DOHH2 (cell line): ENCODE results near the gene DHCR24.

Experiments
- H3F3A ChIP-seq: fragments of 200-600 bp; sonication (generic), shearing (Covaris generic); 2 replicates; pipeline ENCODE4 v1.6.0; 2016; ENCODE audit warnings: antibody characterized with exemption, mild to moderate bottlenecking; ENCODE audit not compliant: control insufficient read depth, insufficient read depth
- H3K27ac ChIP-seq: fragments of 200-600 bp; sonication (generic); 2 replicates; pipeline ENCODE4 v1.5.1; 2014; ENCODE audit warnings: low read depth, mild to moderate bottlenecking, low read length, moderate library complexity
- H3K27me3 ChIP-seq: fragments of 200-600 bp; sonication (generic); 2 replicates; pipeline ENCODE4 v1.6.1; 2014; ENCODE audit warnings: mild to moderate bottlenecking, low read length, mixed read lengths; ENCODE audit not compliant: control insufficient read depth
- H3K36me3 ChIP-seq: fragments of 200-600 bp; sonication (generic); 2 replicates; pipeline ENCODE4 v1.6.1; 2014; ENCODE audit warnings: mild to moderate bottlenecking, low read length, moderate library complexity, mixed read lengths; ENCODE audit not compliant: control insufficient read depth
- H3K4me1 ChIP-seq: fragments of 200-600 bp; sonication (generic); 2 replicates; pipeline ENCODE4 v1.6.1; 2014; ENCODE audit warnings: mild to moderate bottlenecking, low read length, mixed read lengths; ENCODE audit not compliant: control insufficient read depth
- H3K4me2 ChIP-seq: fragments of 200-600 bp; sonication (generic); 2 replicates; pipeline ENCODE4 v1.6.0; 2014; ENCODE audit warnings: mild to moderate bottlenecking, low read length, moderate library complexity
- H3K4me3 ChIP-seq: fragments of 200-600 bp; sonication (generic); 2 replicates; pipeline ENCODE4 v1.5.1; 2014; ENCODE audit warnings: mild to moderate bottlenecking, low read length, mixed read lengths
- H3K79me2 ChIP-seq: fragments of 200-600 bp; sonication (generic); 2 replicates; pipeline ENCODE4 v1.6.1; 2014; ENCODE audit warnings: mild to moderate bottlenecking, low read length, mixed read lengths; ENCODE audit not compliant: control insufficient read depth
- H3K9me2 ChIP-seq: fragments of 200-600 bp; sonication (generic); replicated peaks from 2 replicates; pipeline ENCODE4 v1.6.1; 2014; ENCODE audit warnings: mild to moderate bottlenecking, low read length, mixed read lengths; ENCODE audit not compliant: control insufficient read depth
- H3K9me3 ChIP-seq: fragments of 200-600 bp; sonication (generic); 2 replicates; pipeline ENCODE4 v1.6.1; 2014; ENCODE audit warnings: antibody characterized with exemption, low read length, mixed read lengths; ENCODE audit not compliant: control insufficient read depth, insufficient read depth
- H4K20me1 ChIP-seq: fragments of 200-600 bp; sonication (generic); 2 replicates; pipeline ENCODE4 v1.6.0; 2014; ENCODE audit warnings: low read depth, mild to moderate bottlenecking, antibody characterized with exemption, low read length, moderate library complexity; ENCODE audit not compliant: control insufficient read depth, insufficient read depth
- CTCF ChIP-seq: fragments of 200-600 bp; sonication (generic); IDR thresholded peaks from one replicate; pipeline ENCODE4 v1.5.1; 2014; ENCODE audit warnings: antibody characterized with exemption, mild to moderate bottlenecking, low read depth, low read length; ENCODE audit not compliant: poor library complexity, severe bottlenecking
- EZH2phosphoT487 ChIP-seq: fragments of 200-600 bp; sonication (generic); IDR thresholded peaks from 2 replicates; pipeline ENCODE4 v1.6.1; 2017; ENCODE audit warnings: borderline replicate concordance, mild to moderate bottlenecking, antibody characterized with exemption, low read length, moderate library complexity, mixed read lengths

DHCR24 gene

GRCh38 chr1:54863267-54863665 is 23.7 kb downstream of the DHCR24 start:
- no peaks in the 10 kb centered on the region; the same call in 1 of the 2 replicates for H4K20me1 ChIP-seq
- TF ChIP-seq CTCF, result no peak
- no peak for TF ChIP-seq EZH2phosphoT487

GRCh38 chr1:54861070-54861761 is 25.8 kb downstream of the DHCR24 start:
- Histone ChIP-seq H3K4me1 (peaks cover 3% of the 10 kb centered on the region; the same call in 1 of the 2 replicates), H3K79me2 (no peaks in the 10 kb centered on the region; the same call in 1 of the 2 replicates), H4K20me1 (no peaks in the 10 kb centered on the region; the same call in 1 of the 2 replicates), H3K36me3 (peaks cover 94% of the 10 kb centered on the region), H3K4me3 (no peak overlapping the region), H3K4me2 (no peak overlapping the region), H3K27me3 (no peaks in the 10 kb centered on the region), H3K9me2 (no peaks in the 10 kb centered on the region), H3K9me3 (no peaks in the 10 kb centered on the region), H3F3A (no peaks in the 10 kb centered on the region), H3K27ac (no peak overlapping the region)
- TF ChIP-seq CTCF (no peak), EZH2phosphoT487 (no peak)

More at GRCh38 chr1:54863267-54863665, 23.7 kb downstream of the DHCR24 start:
- no peaks in the 10 kb centered on the region for H3K9me3 ChIP-seq
- H3K79me2 ChIP-seq, result peaks cover 3% of the 10 kb centered on the region; the same call in 1 of the 2 replicates
- H3K4me2 ChIP-seq, result no peak overlapping the region
- H3K4me3 ChIP-seq, result no peak overlapping the region
- no peaks in the 10 kb centered on the region for H3K9me2 ChIP-seq
- H3K27ac ChIP-seq, result no peak overlapping the region
- no peaks in the 10 kb centered on the region for H3F3A ChIP-seq
- H3K27me3 ChIP-seq, result no peaks in the 10 kb centered on the region
- peaks cover 3% of the 10 kb centered on the region; the same call in 1 of the 2 replicates for H3K4me1 ChIP-seq
- peaks cover 92% of the 10 kb centered on the region for H3K36me3 ChIP-seq

- Histone ChIP-seq H3K27ac (no peak overlapping the region), H3F3A (no peaks in the 10 kb centered on the region), H3K27me3 (no peaks in the 10 kb centered on the region), H3K4me3 (no peak overlapping the region), H3K36me3 (peaks cover 92% of the 10 kb centered on the region), H4K20me1 (no peaks in the 10 kb centered on the region; the same call in 1 of the 2 replicates), H3K4me2 (no peak overlapping the region), H3K9me2 (no peaks in the 10 kb centered on the region), H3K79me2 (no peaks in the 10 kb centered on the region), H3K4me1 (peaks cover 3% of the 10 kb centered on the region; the same call in 1 of the 2 replicates), H3K9me3 (no peaks in the 10 kb centered on the region)
- no peak for TF ChIP-seq EZH2phosphoT487
These were observed 27.1 kb downstream of the DHCR24 start for GRCh38 chr1:54859700-54860391.
